Skeletal muscle satellite cell (primary cell): ENCODE data around the gene PIWIL4. TPM values are rescaled to one million over a fixed set of nuclear protein-coding genes. Genes with fewer than 3 reads are reported as not detected.

ENCODE experiments used
- H3K27me3 ChIP-seq: 2 replicates; pipeline ENCODE4 v1.7.0; 2013; ENCODE audit warnings: low read length; ENCODE audit not compliant: control insufficient read depth, insufficient read depth
- H3K36me3 ChIP-seq: 2 replicates; pipeline ENCODE4 v1.7.0; 2013; ENCODE audit warnings: mild to moderate bottlenecking, control low read depth, low read length; ENCODE audit not compliant: insufficient read depth
- H3K4me1 ChIP-seq: 2 replicates; pipeline ENCODE4 v1.7.0; 2013; ENCODE audit warnings: low read length; ENCODE audit not compliant: control insufficient read depth, insufficient read depth
- H3K4me2 ChIP-seq: 2 replicates; pipeline ENCODE4 v1.7.0; 2013; ENCODE audit warnings: mild to moderate bottlenecking, low read length
- H3K4me3 ChIP-seq: 2 replicates; pipeline ENCODE4 v1.7.0; 2013; ENCODE audit warnings: low read length
- H3K9ac ChIP-seq: 2 replicates; pipeline ENCODE4 v1.7.0; 2013; ENCODE audit warnings: mild to moderate bottlenecking, low read depth, low read length, moderate library complexity
- H3K9me3 ChIP-seq: replicated peaks from 2 replicates; pipeline ENCODE4 v1.7.0; 2013; ENCODE audit warnings: mild to moderate bottlenecking, control low read depth, low read length
- total RNA-seq: library from RNA; depleted of rRNA; stranded (reverse); fragments of >200 nt; gene quantifications from 2 replicates; pipeline ENCODE4 v1.2.3, GENCODE V29; 2012; rRNA removed

The PIWIL4 gene
- total RNA-seq, result 0.51 and 1.1 TPM in 2 replicates

DNA sequence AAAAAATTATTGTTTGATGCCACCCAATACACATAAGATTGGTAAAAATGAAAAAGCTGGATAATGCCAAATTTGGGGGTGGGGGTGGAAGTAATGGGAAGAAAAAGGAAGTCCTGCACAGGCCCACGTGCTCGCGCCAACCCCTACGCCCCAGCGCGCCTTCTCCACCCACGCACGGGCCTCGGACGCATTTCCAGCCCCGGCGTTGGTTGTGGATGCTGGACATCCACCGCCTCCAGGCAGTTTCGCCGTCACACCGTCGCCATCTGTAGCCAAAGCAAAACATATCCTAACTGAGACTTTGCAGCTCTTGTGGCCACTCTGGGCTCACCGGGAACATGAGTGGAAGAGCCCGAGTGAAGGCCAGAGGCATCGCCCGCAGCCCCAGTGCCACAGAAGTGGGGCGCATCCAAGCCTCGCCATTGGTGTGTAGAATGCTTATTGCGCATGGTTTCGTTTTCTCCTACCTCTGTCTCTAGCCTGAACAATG, at the start of gene PIWIL4:
TSS of gene PIWIL4 (plus strand) at position 188 of the 490 bp plus-strand sequence. CDS start at position 339, 151 bp downstream.
- no peak within 1 kb of the TSS for H3K9ac ChIP-seq
- peaks cover 12% of the 10 kb centered on the region for H3K4me1 ChIP-seq
- no peaks in the 10 kb centered on the region for H3K27me3 ChIP-seq
- H3K4me3 ChIP-seq, result no peak within 1 kb of the TSS
- H3K9me3 ChIP-seq, result no peaks in the 10 kb centered on the region
- no peaks in the 10 kb centered on the region for H3K36me3 ChIP-seq
- H3K4me2 ChIP-seq, result no peak within 1 kb of the TSS

GRCh38 chr11:94518300-94518699, 48.9 kb upstream of the PIWIL4 start:
- peaks cover 3% of the 10 kb centered on the region for H3K4me1 ChIP-seq
- H3K4me2 ChIP-seq, result no peak overlapping the region
- no peak overlapping the region for H3K9ac ChIP-seq
- no peak overlapping the region for H3K4me3 ChIP-seq
- H3K36me3 ChIP-seq, result no peaks in the 10 kb centered on the region
- H3K9me3 ChIP-seq, result no peaks in the 10 kb centered on the region
- H3K27me3 ChIP-seq, result no peaks in the 10 kb centered on the region

DNA sequence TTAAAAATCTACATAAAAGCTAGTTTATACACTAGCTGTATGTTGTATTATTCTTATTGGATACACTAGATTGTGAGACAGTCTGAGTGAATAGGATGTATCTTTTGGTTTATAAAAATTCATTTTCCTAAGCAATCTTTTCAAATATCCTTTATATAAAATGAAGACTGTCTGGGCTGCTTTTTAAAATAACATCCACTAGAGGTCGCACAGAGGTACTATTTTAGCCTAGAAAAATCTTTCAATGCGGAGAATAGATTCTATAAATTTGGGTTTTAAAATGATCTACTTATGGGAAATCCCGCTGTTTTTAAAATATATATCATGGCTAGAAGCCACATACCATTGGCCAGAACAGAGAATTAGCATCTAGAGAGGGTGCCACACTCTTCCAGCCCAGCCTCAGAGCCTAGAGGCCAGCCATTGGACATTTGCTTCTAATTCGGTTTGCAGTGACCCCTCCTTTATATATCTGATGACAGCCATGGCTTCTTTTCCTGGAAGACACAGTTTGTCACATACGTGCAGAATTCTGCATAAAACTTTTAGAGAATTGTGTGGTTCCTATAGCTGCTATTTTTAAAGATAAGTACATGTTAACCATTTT, 47.6 kb upstream of the PIWIL4 start:
- Histone ChIP-seq H3K9ac (no peak overlapping the region), H3K36me3 (no peaks in the 10 kb centered on the region), H3K4me3 (no peak overlapping the region), H3K4me2 (no peak overlapping the region), H3K27me3 (no peaks in the 10 kb centered on the region), H3K4me1 (peaks cover 3% of the 10 kb centered on the region), H3K9me3 (no peaks in the 10 kb centered on the region)

GRCh38 chr11:94521684-94522083, 45.5 kb upstream of the PIWIL4 start:
- Histone ChIP-seq H3K36me3 (no peaks in the 10 kb centered on the region), H3K9me3 (no peaks in the 10 kb centered on the region), H3K27me3 (no peaks in the 10 kb centered on the region), H3K4me1 (peaks cover 15% of the 10 kb centered on the region), H3K4me2 (no peak overlapping the region), H3K4me3 (no peak overlapping the region), H3K9ac (no peak overlapping the region)

- Histone ChIP-seq H3K36me3 (no peaks in the 10 kb centered on the region), H3K9me3 (no peaks in the 10 kb centered on the region), H3K4me1 (peaks cover 26% of the 10 kb centered on the region), H3K4me2 (no peak overlapping the region), H3K27me3 (no peaks in the 10 kb centered on the region), H3K4me3 (no peak overlapping the region), H3K9ac (no peak overlapping the region)
Measured at GRCh38 chr11:94524341-94524740, 42.8 kb upstream of the PIWIL4 start.

DNA sequence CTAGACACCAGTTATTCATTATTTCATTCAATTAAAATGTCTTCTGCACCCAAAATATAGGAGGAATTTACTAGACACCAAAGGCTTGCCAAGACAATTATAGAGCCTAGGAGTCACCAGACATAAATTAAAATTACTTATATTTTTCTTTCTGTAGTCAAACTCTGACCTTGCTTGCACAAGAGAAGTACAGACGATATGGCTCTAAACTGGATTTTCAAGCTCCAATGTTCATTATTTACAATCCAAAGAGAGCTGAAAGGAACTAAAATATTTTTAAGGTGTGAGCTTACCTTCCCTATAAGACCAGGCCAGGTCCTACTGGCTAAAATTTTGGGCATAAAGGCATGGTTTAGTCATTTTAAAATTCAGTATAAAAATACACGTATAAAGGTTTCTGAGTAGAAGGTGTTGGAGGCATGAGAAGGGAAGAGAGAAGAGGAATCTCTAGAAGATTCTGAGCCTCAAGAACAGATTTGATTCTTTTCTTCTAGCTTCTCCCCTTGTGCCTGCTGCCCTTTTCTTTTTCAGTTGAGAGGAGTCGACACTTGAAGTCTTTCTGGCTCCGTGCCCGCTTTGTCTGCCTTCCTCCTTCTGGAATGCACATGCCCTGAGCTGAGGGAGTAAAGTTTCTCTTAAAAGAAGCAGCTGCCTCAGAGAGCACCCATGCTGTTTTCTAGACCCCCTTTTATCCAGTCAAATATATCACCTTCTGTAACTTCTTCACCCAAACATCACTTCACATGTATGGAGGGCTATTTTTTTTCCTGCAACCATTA, 41.4 kb upstream of the PIWIL4 start:
- Histone ChIP-seq H3K9ac (no peak overlapping the region), H3K4me2 (peak overlapping the region; percentile 0), H3K27me3 (no peaks in the 10 kb centered on the region), H3K4me3 (no peak overlapping the region), H3K36me3 (no peaks in the 10 kb centered on the region), H3K4me1 (peaks cover 22% of the 10 kb centered on the region), H3K9me3 (no peaks in the 10 kb centered on the region)

DNA sequence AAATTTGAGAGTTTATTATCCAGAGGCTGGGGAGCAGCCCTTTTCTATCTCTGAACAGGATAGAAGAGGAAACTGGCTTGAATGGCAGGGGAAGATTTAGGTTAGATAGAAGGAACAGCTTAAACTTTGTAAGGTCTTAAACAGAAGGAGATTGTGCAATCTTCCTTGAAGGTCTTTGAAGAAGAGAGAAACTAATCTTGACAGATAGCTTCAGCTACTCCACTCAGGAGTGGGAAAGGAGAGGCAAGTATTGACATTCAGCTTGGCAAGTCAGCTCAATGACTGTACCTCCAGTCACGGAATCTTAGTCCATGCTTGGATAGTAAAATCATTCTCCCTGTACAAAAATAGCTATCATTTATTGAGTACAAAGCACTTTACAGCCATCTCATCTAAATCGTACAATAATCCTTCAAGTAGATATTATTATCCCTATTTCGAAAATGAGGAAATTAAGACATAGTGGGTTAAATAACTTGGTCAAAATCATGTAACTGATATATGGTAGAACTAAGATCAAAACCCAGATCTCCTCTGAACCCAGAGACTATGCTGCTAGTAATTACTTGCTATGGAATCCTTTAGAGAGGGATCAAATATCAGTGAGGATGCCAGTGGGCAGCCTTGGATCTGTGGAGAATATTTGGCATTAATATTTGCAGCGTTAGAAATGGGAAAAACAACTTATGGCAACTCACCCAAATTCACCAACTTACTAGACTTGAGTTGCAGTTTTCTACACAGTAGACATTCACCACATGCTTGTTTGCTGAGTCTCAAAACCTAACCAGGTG, 40.3 kb upstream of the PIWIL4 start:
- no peaks in the 10 kb centered on the region for H3K9me3 ChIP-seq
- H3K4me1 ChIP-seq, result peaks cover 22% of the 10 kb centered on the region
- H3K27me3 ChIP-seq, result no peaks in the 10 kb centered on the region
- H3K4me2 ChIP-seq, result no peak overlapping the region
- H3K9ac ChIP-seq, result no peak overlapping the region
- no peaks in the 10 kb centered on the region for H3K36me3 ChIP-seq
- no peak overlapping the region for H3K4me3 ChIP-seq

- Histone ChIP-seq H3K4me1 (peaks cover 22% of the 10 kb centered on the region), H3K4me3 (no peak overlapping the region)
Measured at GRCh38 chr11:94528551-94528950, 38.6 kb upstream of the PIWIL4 start.

GRCh38 chr11:94532211-94532610, 35.0 kb upstream of the PIWIL4 start:
- no peaks in the 10 kb centered on the region for H3K36me3 ChIP-seq
- no peak overlapping the region for H3K9ac ChIP-seq
- H3K9me3 ChIP-seq, result no peaks in the 10 kb centered on the region
- H3K4me1 ChIP-seq, result peaks cover 26% of the 10 kb centered on the region
- H3K4me2 ChIP-seq, result no peak overlapping the region
- H3K4me3 ChIP-seq, result no peak overlapping the region
- peaks cover 3% of the 10 kb centered on the region for H3K27me3 ChIP-seq

More at GRCh38 chr11:94528551-94528950, 38.6 kb upstream of the PIWIL4 start:
- Histone ChIP-seq H3K27me3 (no peaks in the 10 kb centered on the region), H3K9ac (no peak overlapping the region), H3K36me3 (no peaks in the 10 kb centered on the region), H3K9me3 (no peaks in the 10 kb centered on the region), H3K4me2 (no peak overlapping the region)

- Histone ChIP-seq H3K9ac (no peak overlapping the region), H3K27me3 (peaks cover 3% of the 10 kb centered on the region), H3K4me1 (peaks cover 30% of the 10 kb centered on the region), H3K9me3 (no peaks in the 10 kb centered on the region), H3K36me3 (no peaks in the 10 kb centered on the region), H3K4me2 (no peak overlapping the region), H3K4me3 (no peak overlapping the region)
Measured at GRCh38 chr11:94533206-94533605, 34.0 kb upstream of the PIWIL4 start.
